GM12878 (cell line): ENCODE measurements around the gene PRKAR2B. TPM values are rescaled to one million over a fixed set of nuclear protein-coding genes. Genes with fewer than 3 reads are reported as not detected.

ENCODE experiments used
- ATAC-seq: fragments of 200-7000 bp; cut with Tn5 transposase; 3 replicates; pipeline ENCODE4 v1.9.1; 2020; ENCODE audit warnings: mild to moderate bottlenecking, moderate library complexity
- BruUV-seq: library from RNA; stranded (reverse); fragments of 400-500 nt; replicated peaks from 2 replicates; lab custom pipeline; 2021; lab: Mats Ljungman, UMichigan
- CTCF ChIA-PET: fragments of 300-600 bp; sonication (Branson Sonifier 250); formaldehyde crosslinking; extraction: SDS; loops from one replicate; lab custom pipeline; 2021; ENCODE audit warnings: inconsistent platforms; lab: Yijun Ruan, JAX
- POLR2A ChIA-PET: fragments of 350-600 bp; formaldehyde crosslinking; extraction: SDS; loops from one replicate; lab custom pipeline; 2021; ENCODE audit warnings: inconsistent platforms; lab: Charles Lee
- RAD21 ChIA-PET: fragments of 300-600 bp; sonication (Branson Sonifier 250); formaldehyde crosslinking; loops from one replicate; lab custom pipeline; 2023; ENCODE audit warnings: antibody characterized with exemption; ENCODE audit not compliant: unreplicated experiment; lab: Charles Lee
- SMC1A ChIA-PET: fragments of 300-600 bp; sonication (Branson Sonifier 250); formaldehyde crosslinking; loops from one replicate; lab custom pipeline; 2023; ENCODE audit not compliant: unreplicated experiment, uncharacterized antibody; lab: Charles Lee
- DNase-seq: peaks from one replicate; pipeline ENCODE4 v3.0.0-alpha.2; 2011; ENCODE audit warnings: low read depth, low spot score
- FAIRE-seq: peaks from 3 replicates; lab custom pipeline; 2011; peaks lifted over from hg19 to GRCh38; lab: Jason Lieb, UNC
- H2AFZ ChIP-seq: 2 replicates; pipeline ENCODE4 v1.6.0; 2011; ENCODE audit warnings: low read depth, low read length, control low read depth; ENCODE audit not compliant: control insufficient read depth
- H3K27ac ChIP-seq: 2 replicates; pipeline ENCODE4 v1.5.1; 2011; ENCODE audit warnings: control low read depth; ENCODE audit not compliant: control insufficient read depth, insufficient read depth
- H3K27me3 ChIP-seq, 2 experiments: replicated peaks in 1 of 2; 2 replicates each; pipeline versions ENCODE4 v1.6.0 to v1.6.1; 2011; ENCODE audit warnings: low read length in 1 of 2; ENCODE audit not compliant: control insufficient read depth in 2 of 2, insufficient read depth in 2 of 2
- H3K36me3 ChIP-seq, 2 experiments: 2 replicates each; pipeline ENCODE4 v1.5.1; 2011; ENCODE audit warnings: low read length in 1 of 2; ENCODE audit not compliant: control insufficient read depth in 2 of 2, insufficient read depth in 2 of 2
- H3K4me1 ChIP-seq: 2 replicates; pipeline ENCODE4 v1.6.1; 2011; ENCODE audit warnings: mild to moderate bottlenecking, low read length, moderate library complexity, mixed read lengths; ENCODE audit not compliant: control insufficient read depth, insufficient read depth
- H3K4me2 ChIP-seq: 2 replicates; pipeline ENCODE4 v1.6.0; 2011; ENCODE audit warnings: control low read depth; ENCODE audit not compliant: control insufficient read depth, insufficient read depth
- H3K4me3 ChIP-seq: fragments of 200-600 bp; sonication (generic); 2 replicates; pipeline ENCODE4 v1.5.1; 2016
- H3K79me2 ChIP-seq: 2 replicates; pipeline ENCODE4 v1.6.0; 2011; ENCODE audit warnings: low read length; ENCODE audit not compliant: control insufficient read depth, insufficient read depth
- H3K9ac ChIP-seq: 2 replicates; pipeline ENCODE4 v1.8.0; 2011; ENCODE audit warnings: low read length, control low read depth, mixed read lengths; ENCODE audit not compliant: control insufficient read depth, insufficient read depth
- H3K9me3 ChIP-seq: replicated peaks from 3 replicates; pipeline ENCODE4 v1.5.1; 2011; ENCODE audit warnings: mild to moderate bottlenecking, low read length; ENCODE audit not compliant: control insufficient read depth, insufficient read depth
- H4K20me1 ChIP-seq: 2 replicates; pipeline ENCODE4 v1.6.0; 2011; ENCODE audit not compliant: control insufficient read depth, insufficient read depth
- CBX3 ChIP-seq: fragments of 200-600 bp; sonication (generic); IDR thresholded peaks from 2 replicates; pipeline ENCODE4 v1.6.1; 2016; ENCODE audit warnings: low read depth, borderline replicate concordance
- E4F1 ChIP-seq: fragments of 450-650 bp; IDR thresholded peaks from 2 replicates; pipeline ENCODE4 v1.6.1; 2018; ENCODE audit warnings: borderline replicate concordance, mild to moderate bottlenecking; ENCODE audit not compliant: partially characterized antibody
- EED ChIP-seq: sonication (generic); IDR thresholded peaks from 2 replicates; pipeline ENCODE4 v1.6.1; 2016; ENCODE audit warnings: antibody characterized with exemption, low read depth
- HDAC2 ChIP-seq: fragments of 200-600 bp; sonication (generic); IDR thresholded peaks from 2 replicates; pipeline ENCODE4 v1.6.1; 2017
- HDAC6 ChIP-seq: fragments of 200-600 bp; sonication (generic); IDR thresholded peaks from one replicate; pipeline ENCODE4 v1.8.0; 2017; ENCODE audit warnings: antibody characterized with exemption; ENCODE audit not compliant: unreplicated experiment
- HDGF ChIP-seq: fragments of 450-650 bp; IDR thresholded peaks from 2 replicates; pipeline ENCODE4 v1.6.1; 2016; ENCODE audit warnings: antibody characterized with exemption
- KAT2A ChIP-seq: conservative IDR thresholded peaks from 2 replicates; pipeline ENCODE4 v1.6.1; 2011; ENCODE audit warnings: low read depth, low read length; ENCODE audit not compliant: control insufficient read depth
- KDM1A ChIP-seq: fragments of 200-600 bp; sonication (generic); IDR thresholded peaks from 2 replicates; pipeline ENCODE4 v1.6.1; 2016; ENCODE audit warnings: borderline replicate concordance
- MAX ChIP-seq: IDR thresholded peaks from 2 replicates; pipeline ENCODE4 v1.6.1; 2012; ENCODE audit warnings: low read depth, low read length, improper control_type of control experiment
- NRF1 ChIP-seq: conservative IDR thresholded peaks from 2 replicates; pipeline ENCODE4 v1.6.1; 2011; ENCODE audit warnings: mild to moderate bottlenecking, low read depth, low read length, improper control_type of control experiment
- PML ChIP-seq: IDR thresholded peaks from 2 replicates; pipeline ENCODE4 v1.6.1; 2012; ENCODE audit warnings: low read length, inconsistent platforms
- POLR2AphosphoS5 ChIP-seq: IDR thresholded peaks from 2 replicates; pipeline ENCODE4 v1.6.1; 2011; ENCODE audit warnings: mild to moderate bottlenecking, low read length, inconsistent platforms
- SMAD5 ChIP-seq: IDR thresholded peaks from 2 replicates; pipeline ENCODE4 v1.6.1; 2016; ENCODE audit warnings: antibody characterized with exemption, low read depth
- SMARCA5 ChIP-seq: fragments of 450-650 bp; IDR thresholded peaks from 2 replicates; pipeline ENCODE4 v1.6.1; 2017; ENCODE audit warnings: mild to moderate bottlenecking
- SPI1 ChIP-seq: IDR thresholded peaks from 2 replicates; pipeline ENCODE4 v1.6.1; 2011; ENCODE audit warnings: low read depth, mild to moderate bottlenecking, low read length, moderate library complexity, borderline replicate concordance; ENCODE audit not compliant: insufficient read depth
- STAT3 ChIP-seq: IDR thresholded peaks from 2 replicates; pipeline ENCODE4 v1.6.1; 2011; ENCODE audit warnings: low read depth, low read length, improper control_type of control experiment
- TARDBP ChIP-seq: IDR thresholded peaks from 2 replicates; pipeline ENCODE4 v1.6.1; 2016; ENCODE audit warnings: borderline replicate concordance
- ZNF384 ChIP-seq: IDR thresholded peaks from 2 replicates; pipeline ENCODE4 v1.6.1; 2012; ENCODE audit warnings: low read depth, mild to moderate bottlenecking, low read length, improper control_type of control experiment, borderline replicate concordance
- whole genome bisulfite sequencing: methylation state at CpG from one replicate; pipeline ENCODE4 v1.1.6; 2016; ENCODE audit warnings: low lambda C conversion rate; ENCODE audit not compliant: insufficient replicate concordance, insufficient coverage; ENCODE audit errors: missing lambda C conversion rate; 5-methylcytosine and 5-hydroxymethylcytosine counted together
- in situ Hi-C: fragments of 300-500 bp; cut with MboI; formaldehyde crosslinking; loops from 9 replicates; pipeline ENCODE4 v1.14.3; 2018; ENCODE audit warnings: mixed read lengths
- intact Hi-C: fragments of 100-400 bp; cut with micrococcal nuclease; formaldehyde crosslinking; loops from one replicate; pipeline ENCODE4 v1.14.2; 2022; ENCODE audit not compliant: unreplicated experiment
- polyA plus RNA-seq, 11 experiments: library from polyadenylated mRNA; depleted of rRNA in 4 of 11; unstranded in 6 of 11; stranded (reverse) in 5 of 11; fragments of >200 nt; fragmentation: Nextera tagmentation in 4 of 11; fragmentation: Illumina TruSeq in 1 of 11; extraction: Ambion mirVana in 4 of 11; extraction: Trizol in 1 of 11; gene quantifications; 1 replicate in 1 of 11; 2 replicates in 10 of 11; pipeline versions ENCODE4 v1.2.1 to v1.2.3, GENCODE V29; 2011 to 2016; ENCODE audit warnings: inconsistent platforms in 2 of 11, missing spikeins in 2 of 11, low read depth in 1 of 11
- total RNA-seq, 4 experiments: library from RNA; depleted of rRNA in 3 of 4; stranded (reverse); fragments of >200 nt in 3 of 4; fragmentation: Illumina TruSeq in 1 of 4; extraction: Trizol in 1 of 4; gene quantifications; 2 replicates each; pipeline versions ENCODE4 v1.2.1 to v1.2.3, GENCODE V29; 2013 to 2021
- TF ChIP-seq, protein P1 (sequence below): IDR thresholded peaks from 2 replicates; pipeline ENCODE4 v1.6.1; 2011; ENCODE audit warnings: low read depth, low read length, improper control_type of control experiment, borderline replicate concordance
- TF ChIP-seq, protein P2 (sequence below): IDR thresholded peaks from 2 replicates; pipeline ENCODE4 v1.6.1; 2012; ENCODE audit warnings: low read length, inconsistent platforms

The PRKAR2B gene
- total and polyA plus RNA-seq, 10 of the 15 experiments (the other 5 are each of a cell fraction or from before 2014, with no cell fraction given), result 0.01 to 0.18 (median 0.04) TPM; not detected in 4

GRCh38 chr7:107016312-107016711 lies 28.2 kb upstream of the PRKAR2B start (continued):
- no peak for TF ChIP-seq CBX3
- TF ChIP-seq STAT3, result no peak
- TF ChIP-seq E4F1, result no peak
- no peak for TF ChIP-seq MAX
- TF ChIP-seq TARDBP, result no peak
- TF ChIP-seq KDM1A, result no peak
- TF ChIP-seq EED, result no peak
- TF ChIP-seq, protein P1, sequence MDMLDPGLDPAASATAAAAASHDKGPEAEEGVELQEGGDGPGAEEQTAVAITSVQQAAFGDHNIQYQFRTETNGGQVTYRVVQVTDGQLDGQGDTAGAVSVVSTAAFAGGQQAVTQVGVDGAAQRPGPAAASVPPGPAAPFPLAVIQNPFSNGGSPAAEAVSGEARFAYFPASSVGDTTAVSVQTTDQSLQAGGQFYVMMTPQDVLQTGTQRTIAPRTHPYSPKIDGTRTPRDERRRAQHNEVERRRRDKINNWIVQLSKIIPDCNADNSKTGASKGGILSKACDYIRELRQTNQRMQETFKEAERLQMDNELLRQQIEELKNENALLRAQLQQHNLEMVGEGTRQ, result no peak
- no peak for TF ChIP-seq PML

DNA sequence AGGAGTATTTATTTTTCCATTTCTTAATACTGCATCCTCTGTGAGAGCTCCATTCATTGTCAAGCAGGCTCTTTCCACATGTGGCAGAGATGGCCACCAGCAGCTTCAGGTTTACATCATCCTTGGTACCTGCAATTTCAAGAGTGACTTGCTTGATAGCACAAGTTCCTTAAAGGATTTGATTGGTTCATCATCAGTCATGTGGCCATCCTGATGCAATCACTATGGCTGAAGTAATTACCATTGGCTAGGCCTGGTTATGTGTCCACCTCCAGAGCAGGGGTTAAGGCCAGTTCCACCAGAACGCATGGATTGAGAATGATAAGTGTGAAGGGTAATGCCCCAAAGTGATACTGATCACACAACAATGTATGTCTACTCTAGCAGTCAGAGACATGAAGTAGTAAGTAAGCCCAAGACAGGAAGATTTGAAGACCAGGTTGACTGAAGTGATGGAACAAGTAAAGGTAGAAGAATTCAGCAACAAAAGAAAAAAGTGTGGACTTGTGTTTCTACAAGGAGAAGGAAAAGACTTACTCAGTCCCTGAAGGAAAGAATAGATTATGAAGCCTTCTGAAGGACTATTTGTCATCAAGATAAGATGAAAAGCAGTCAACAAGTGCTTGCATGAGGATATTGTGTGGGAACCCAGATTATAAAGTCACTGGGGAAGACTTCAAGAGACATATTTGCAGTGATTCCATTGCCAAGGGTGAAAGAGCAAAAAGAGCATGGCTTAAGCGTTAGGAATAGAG lies 26.4 kb upstream of the PRKAR2B start:
- H3K27me3 ChIP-seq, result peaks cover 0 to 2% of the 10 kb centered on the region in 2 experiments; a peak in 2 of 4 replicates
- ChIA-PET RAD21 (no interaction called here), SMC1A (no interaction called here), POLR2A (no interaction called here), CTCF (interaction anchor here (1.1 kb wide), 1 partner anchor 8 kb away, joined by 3 read pairs; no protein-coding TSS in a partner anchor)
- no peak overlapping the region for H3K9ac ChIP-seq
- 85% methylated on average over 2 of the region's 2 CpGs for WGBS
- H3K4me2 ChIP-seq, result no peak overlapping the region
- no peaks in the 10 kb centered on the region for H4K20me1 ChIP-seq
- no peaks in the 10 kb centered on the region for H3K36me3 ChIP-seq
- no peaks in the 10 kb centered on the region for H3K79me2 ChIP-seq
- H3K27ac ChIP-seq, result no peak overlapping the region
- DNase-seq, result no peak
- no peaks in the 10 kb centered on the region for H3K9me3 ChIP-seq
- intact Hi-C loops (no loop called here), in situ Hi-C loops (no loop called here)
- no peak for FAIRE-seq
- H3K4me1 ChIP-seq, result no peaks in the 10 kb centered on the region
- no peak overlapping the region for H2AFZ ChIP-seq
- BruUV-seq, result no TSS peak
- ATAC-seq, result no peak
- H3K4me3 ChIP-seq, result no peak overlapping the region
- TF ChIP-seq SMARCA5 (no peak), POLR2AphosphoS5 (no peak), KAT2A (no peak), HDAC6 (no peak), ZNF384 (no peak), EED (no peak), HDAC2 (no peak), SPI1 (no peak), HDGF (no peak), NRF1 (no peak), SMAD5 (no peak)
- TF ChIP-seq, protein P2, sequence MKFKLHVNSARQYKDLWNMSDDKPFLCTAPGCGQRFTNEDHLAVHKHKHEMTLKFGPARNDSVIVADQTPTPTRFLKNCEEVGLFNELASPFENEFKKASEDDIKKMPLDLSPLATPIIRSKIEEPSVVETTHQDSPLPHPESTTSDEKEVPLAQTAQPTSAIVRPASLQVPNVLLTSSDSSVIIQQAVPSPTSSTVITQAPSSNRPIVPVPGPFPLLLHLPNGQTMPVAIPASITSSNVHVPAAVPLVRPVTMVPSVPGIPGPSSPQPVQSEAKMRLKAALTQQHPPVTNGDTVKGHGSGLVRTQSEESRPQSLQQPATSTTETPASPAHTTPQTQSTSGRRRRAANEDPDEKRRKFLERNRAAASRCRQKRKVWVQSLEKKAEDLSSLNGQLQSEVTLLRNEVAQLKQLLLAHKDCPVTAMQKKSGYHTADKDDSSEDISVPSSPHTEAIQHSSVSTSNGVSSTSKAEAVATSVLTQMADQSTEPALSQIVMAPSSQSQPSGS, result no peak
